Suprapubic skin (tissue), 4 donors: ENCODE data around the gene GABPA. TPM values are rescaled to one million over a fixed set of nuclear protein-coding genes. Genes with fewer than 3 reads are reported as not detected.
"Not testable (repeated sequence)": the region's sequence is repeated elsewhere in the genome, so short reads cannot be mapped to it uniquely, and the experiment has no call there.

Experiments used
- DNase-seq, 2 donors: peaks; one replicate each; pipeline ENCODE4 v3.0.0-alpha.2; 2019; ENCODE audit warnings: low spot score in 2 of 2
- H3K27ac ChIP-seq: fragments of 200-600 bp; sonication (generic); one replicate; pipeline ENCODE4 v1.5.1; 2019
- H3K27me3 ChIP-seq: fragments of 200-600 bp; sonication (generic); one replicate; pipeline ENCODE4 v1.5.1; 2019
- H3K36me3 ChIP-seq: fragments of 200-600 bp; sonication (generic); one replicate; pipeline ENCODE4 v1.5.1; 2019
- H3K4me1 ChIP-seq: fragments of 200-600 bp; sonication (generic); one replicate; pipeline ENCODE4 v1.5.1; 2019
- H3K4me3 ChIP-seq: fragments of 200-600 bp; sonication (generic); one replicate; pipeline ENCODE4 v1.5.1; 2019; ENCODE audit warnings: mild to moderate bottlenecking
- H3K9me3 ChIP-seq: fragments of 200-600 bp; sonication (generic); one replicate; pipeline ENCODE4 v1.5.1; 2019
- CTCF ChIP-seq, 2 donors: fragments of 200-600 bp in 1 of 2; fragments of 450-650 bp in 1 of 2; sonication (generic) in 1 of 2; IDR thresholded peaks; one replicate each; pipeline ENCODE4 v1.5.1; 2016 to 2019; ENCODE audit warnings: antibody characterized with exemption in 2 of 2, mild to moderate bottlenecking in 1 of 2, moderate library complexity in 1 of 2
- EP300 ChIP-seq: sonication (generic); formaldehyde crosslinking; IDR thresholded peaks from one replicate; pipeline ENCODE4 v1.6.1; 2017; ENCODE audit warnings: antibody characterized with exemption
- POLR2A ChIP-seq, 2 donors: fragments of 450-650 bp; IDR thresholded peaks; one replicate each; pipeline ENCODE4 v1.6.1; 2017; ENCODE audit warnings: antibody characterized with exemption in 2 of 2, mild to moderate bottlenecking in 2 of 2, moderate library complexity in 2 of 2
- POLR2AphosphoS5 ChIP-seq, 3 donors: sonication (generic); formaldehyde crosslinking; IDR thresholded peaks; one replicate each; pipeline ENCODE4 v1.6.1; 2017; ENCODE audit warnings: antibody characterized with exemption in 3 of 3
- WGBS: methylation state at CpG from one replicate; pipeline ENCODE4 v1.1.5; 2018; 5-methylcytosine and 5-hydroxymethylcytosine counted together
- total RNA-seq, 4 donors: library from RNA; depleted of rRNA; stranded (reverse); fragments of >200 nt; gene quantifications; one replicate each; pipeline ENCODE4 v1.1.0, GENCODE V29; 2016

Gene GABPA
- total RNA-seq, 4 donors from 2014 or later, result 11.8 to 20.7 (median 17.9) TPM

GRCh38 chr21:25760677-25761076, 25.9 kb downstream of the GABPA start:
- Histone ChIP-seq H3K9me3 (no peaks in the 10 kb centered on the region), H3K4me3 (no peak overlapping the region), H3K36me3 (peaks cover 64% of the 10 kb centered on the region), H3K27me3 (no peaks in the 10 kb centered on the region), H3K27ac (no peak overlapping the region), H3K4me1 (no peaks in the 10 kb centered on the region)
- no peak for DNase-seq
- TF ChIP-seq EP300, result no peak
- no peak for TF ChIP-seq POLR2AphosphoS5 (IDR thresholded peaks at IDR 0.05)
- TF ChIP-seq CTCF (IDR thresholded peaks at IDR 0.05), result no peak
- TF ChIP-seq POLR2A (IDR thresholded peaks at IDR 0.05), result no peak
- WGBS, result 90% methylated on average over 1 of the region's 1 CpG

GRCh38 chr21:25764065-25764464, 29.3 kb downstream of the GABPA start:
- peaks cover 65% of the 10 kb centered on the region for H3K36me3 ChIP-seq
- H3K4me1 ChIP-seq, result no peaks in the 10 kb centered on the region
- no peak overlapping the region for H3K4me3 ChIP-seq
- no peaks in the 10 kb centered on the region for H3K9me3 ChIP-seq
- TF ChIP-seq POLR2AphosphoS5 (IDR thresholded peaks at IDR 0.05), result no peak
- TF ChIP-seq POLR2A (IDR thresholded peaks at IDR 0.05), result no peak
- no peak for TF ChIP-seq EP300
- TF ChIP-seq CTCF (IDR thresholded peaks at IDR 0.05), result no peak
- no peak overlapping the region for H3K27ac ChIP-seq
- 93% methylated on average over 3 of the region's 3 CpGs for WGBS
- no peaks in the 10 kb centered on the region for H3K27me3 ChIP-seq
- DNase-seq, result no peak

- Histone ChIP-seq H3K4me3 (no peak overlapping the region), H3K27me3 (no peaks in the 10 kb centered on the region), H3K4me1 (no peaks in the 10 kb centered on the region), H3K9me3 (no peaks in the 10 kb centered on the region), H3K36me3 (peaks cover 49% of the 10 kb centered on the region), H3K27ac (no peak overlapping the region)
- TF ChIP-seq POLR2AphosphoS5 (IDR thresholded peaks at IDR 0.05) (no peak), CTCF (IDR thresholded peaks at IDR 0.05) (no peak), EP300 (no peak), POLR2A (IDR thresholded peaks at IDR 0.05) (no peak)
- DNase-seq, result no peak
- 86% methylated on average over 3 of the region's 3 CpGs for WGBS
These were observed 33.1 kb downstream of the GABPA start for GRCh38 chr21:25767921-25768320.

GRCh38 chr21:25772686-25773085, 37.9 kb downstream of the GABPA start:
- TF ChIP-seq EP300, result no peak
- TF ChIP-seq POLR2A (IDR thresholded peaks at IDR 0.05), result no peak
- H3K27ac ChIP-seq, result no peak overlapping the region
- H3K4me3 ChIP-seq, result no peak overlapping the region
- H3K27me3 ChIP-seq, result no peaks in the 10 kb centered on the region
- peaks cover 11% of the 10 kb centered on the region for H3K36me3 ChIP-seq
- H3K9me3 ChIP-seq, result no peaks in the 10 kb centered on the region
- 44% methylated on average over 2 of the region's 2 CpGs for WGBS
- no peak for DNase-seq
- no peaks in the 10 kb centered on the region for H3K4me1 ChIP-seq

- H3K4me3 ChIP-seq, result no peak overlapping the region
- H3K4me1 ChIP-seq, result no peaks in the 10 kb centered on the region
- no peak overlapping the region for H3K27ac ChIP-seq
- TF ChIP-seq POLR2A (IDR thresholded peaks at IDR 0.05) (no peak), POLR2AphosphoS5 (IDR thresholded peaks at IDR 0.05) (no peak), CTCF (IDR thresholded peaks at IDR 0.05) (no peak), EP300 (no peak)
- no peaks in the 10 kb centered on the region for H3K36me3 ChIP-seq
- no peaks in the 10 kb centered on the region for H3K27me3 ChIP-seq
- WGBS, result 87% methylated on average over 4 of the region's 4 CpGs
- DNase-seq, result no peak
- no peaks in the 10 kb centered on the region for H3K9me3 ChIP-seq
These were observed 41.7 kb downstream of the GABPA start for GRCh38 chr21:25776440-25776839.

GRCh38 chr21:25778126-25778875, 43.5 kb downstream of the GABPA start:
- H3K36me3 ChIP-seq, DNase-seq, H3K4me3 ChIP-seq, H3K27me3 ChIP-seq, H3K27ac ChIP-seq, H3K4me1 ChIP-seq, H3K9me3 ChIP-seq: not testable (repeated sequence)
- 93% methylated on average over 27 of the region's 52 CpGs for WGBS
